K562 (cell line): Measurements from ENCODE around the gene NTSR1. TPM values are rescaled to one million over a fixed set of nuclear protein-coding genes. Genes with fewer than 3 reads are reported as not detected.

Source experiments
- ARNT ChIP-seq, 2 experiments: fragments of 450-650 bp; IDR thresholded peaks; 2 replicates each; pipeline ENCODE4 v1.6.1; 2016; ENCODE audit warnings: mild to moderate bottlenecking in 1 of 2
- ATF6 ChIP-seq: sonication (generic); formaldehyde crosslinking; IDR thresholded peaks from 2 replicates; pipeline ENCODE4 v1.4.0; 2020; ENCODE audit warnings: mild to moderate bottlenecking, missing genetic modification reagents
- CHAMP1 ChIP-seq: fragments of 450-650 bp; IDR thresholded peaks from 2 replicates; pipeline ENCODE4 v1.6.1; 2016; ENCODE audit warnings: mild to moderate bottlenecking
- ETV5 ChIP-seq: sonication (generic); formaldehyde crosslinking; IDR thresholded peaks from 2 replicates; pipeline ENCODE4 v1.4.0; 2020; ENCODE audit warnings: low read depth, mild to moderate bottlenecking, missing genetic modification reagents
- GTF2F1 ChIP-seq: IDR thresholded peaks from 2 replicates; pipeline ENCODE4 v1.6.1; 2011; ENCODE audit warnings: low read depth, low read length, improper control_type of control experiment
- KDM1A ChIP-seq, 2 experiments: fragments of 450-650 bp; IDR thresholded peaks; 2 replicates each; pipeline ENCODE4 v1.6.1; 2016; ENCODE audit warnings: mild to moderate bottlenecking in 2 of 2
- KDM2B ChIP-seq: fragments of 250-450 bp; sonication (Bioruptor Pico); IDR thresholded peaks from 2 replicates; pipeline ENCODE4 v1.8.0; 2021; ENCODE audit warnings: mild to moderate bottlenecking, moderate library complexity
- LCOR ChIP-seq: sonication (generic); formaldehyde crosslinking; IDR thresholded peaks from 2 replicates; pipeline ENCODE4 v1.8.0; 2022; ENCODE audit warnings: mild to moderate bottlenecking, missing genetic modification reagents
- MECOM ChIP-seq: fragments of 250-450 bp; sonication (Bioruptor Pico); IDR thresholded peaks from 2 replicates; pipeline ENCODE4 v1.8.0; 2022; ENCODE audit warnings: inconsistent platforms
- MLLT1 ChIP-seq, 2 experiments: fragments of 450-650 bp; IDR thresholded peaks; 2 replicates each; pipeline ENCODE4 v1.6.1; 2016
- MXD1 ChIP-seq: fragments of 250-450 bp; sonication (Bioruptor Pico); IDR thresholded peaks from 2 replicates; pipeline ENCODE4 v1.8.0; 2021; ENCODE audit warnings: borderline replicate concordance, mild to moderate bottlenecking, moderate library complexity; ENCODE audit not compliant: poor library complexity, severe bottlenecking
- NFRKB ChIP-seq: fragments of 450-650 bp; IDR thresholded peaks from 2 replicates; pipeline ENCODE4 v1.6.1; 2016; ENCODE audit warnings: low read depth
- PRPF4 ChIP-seq: fragments of 200-400 bp; formaldehyde crosslinking; IDR thresholded peaks from one replicate; pipeline ENCODE4 v1.6.1; 2017; ENCODE audit warnings: low read length, low read depth, mild to moderate bottlenecking; ENCODE audit not compliant: insufficient read depth, poor library complexity, severe bottlenecking
- SNRNP70 ChIP-seq: fragments of 200-400 bp; formaldehyde crosslinking; optimal IDR thresholded peaks from 2 replicates; pipeline ENCODE3; 2017; ENCODE audit warnings: low read depth, low read length
- SP1 ChIP-seq: sonication (generic); formaldehyde crosslinking; IDR thresholded peaks from 2 replicates; pipeline ENCODE4 v1.8.1; 2022; ENCODE audit warnings: mild to moderate bottlenecking, missing genetic modification reagents
- THRAP3 ChIP-seq: fragments of 450-650 bp; IDR thresholded peaks from 2 replicates; pipeline ENCODE4 v1.6.1; 2016; ENCODE audit warnings: mild to moderate bottlenecking, inconsistent platforms, borderline replicate concordance
- U2AF1 ChIP-seq: fragments of 200-400 bp; formaldehyde crosslinking; optimal IDR thresholded peaks from 2 replicates; pipeline ENCODE3; 2017; ENCODE audit warnings: mild to moderate bottlenecking, low read depth, low read length, moderate library complexity
- YBX1 ChIP-seq: fragments of 450-650 bp; IDR thresholded peaks from 2 replicates; pipeline ENCODE4 v1.7.1; 2016; ENCODE audit warnings: mild to moderate bottlenecking
- ZHX1 ChIP-seq: fragments of 150-350 bp; conservative IDR thresholded peaks from 2 replicates; pipeline ENCODE4 v1.6.1; 2014; ENCODE audit warnings: low read length
- ZNF384 ChIP-seq: IDR thresholded peaks from 2 replicates; pipeline ENCODE4 v1.6.1; 2012; ENCODE audit warnings: low read depth, low read length, improper control_type of control experiment
- polyA plus RNA-seq, 8 experiments: library from polyadenylated mRNA; depleted of rRNA in 4 of 8; stranded (reverse) in 5 of 8; unstranded in 3 of 8; fragments of >200 nt; fragmentation: Nextera tagmentation in 2 of 8; fragmentation: Illumina TruSeq in 1 of 8; extraction: Ambion mirVana in 2 of 8; extraction: Trizol in 1 of 8; gene quantifications; 2 replicates each; pipeline versions ENCODE4 v1.2.1 to v1.2.3, GENCODE V29; 2011 to 2014; ENCODE audit warnings: inconsistent platforms in 1 of 8, missing spikeins in 1 of 8
- total RNA-seq, 7 experiments: library from RNA; depleted of rRNA in 6 of 7; stranded (reverse); fragments of >200 nt in 6 of 7; fragmentation: Illumina TruSeq in 2 of 7; extraction: Trizol in 2 of 7; gene quantifications; 2 replicates each; pipeline versions ENCODE4 v1.2.1 to v1.2.3, GENCODE V29; 2011 to 2021; ENCODE audit warnings: low replicate concordance in 1 of 7

The NTSR1 gene
- total and polyA plus RNA-seq, 9 of the 15 experiments (the other 6 are each of a cell fraction or from before 2014, with no cell fraction given), result 0.04 to 0.40 (median 0.13) TPM; not detected in 3

- no peak for TF ChIP-seq ZHX1
- no peak for TF ChIP-seq PRPF4
- no peak for TF ChIP-seq SP1 (CRISPR knock-in tag)
- TF ChIP-seq NFRKB, result no peak
- TF ChIP-seq MLLT1 (IDR thresholded peaks at IDR 0.05), result no peak
- peak; percentile 25; the same call in 1 of the 2 replicates for TF ChIP-seq LCOR (CRISPR knock-in tag)
- TF ChIP-seq ARNT (IDR thresholded peaks at IDR 0.05), result no peak; a peak in 1 of 4 replicates
- TF ChIP-seq SNRNP70, result no peak
- no peak for TF ChIP-seq MECOM (CRISPR knock-in tag)
- peak; percentile 56 for TF ChIP-seq ZNF384
- no peak for TF ChIP-seq CHAMP1
- no peak for TF ChIP-seq THRAP3
- peak; percentile 30 for TF ChIP-seq U2AF1
- TF ChIP-seq KDM2B (CRISPR knock-in tag), result 0 out of 2 replicates have a peak, but pooled peaks have one; percentile 6
- no peak for TF ChIP-seq MXD1
- TF ChIP-seq GTF2F1, result no peak
- TF ChIP-seq YBX1, result no peak
- TF ChIP-seq KDM1A (IDR thresholded peaks at IDR 0.05), result peak; percentile 55 to 93
- TF ChIP-seq ATF6, result no peak
- no peak for TF ChIP-seq ETV5
These were observed 86.6 kb downstream of the NTSR1 start (continued) for GRCh38 chr20:62795023-62795761.
